Natural killer cell (primary cell): Measurements from ENCODE around the gene BUD23. TPM values are rescaled to one million over a fixed set of nuclear protein-coding genes. Genes with fewer than 3 reads are reported as not detected.

ENCODE experiments used
- ATAC-seq, 3 donors: fragments of 150-1000 bp in 2 of 3; fragments of 200-7000 bp in 1 of 3; cut with Tn5 transposase; 1 replicate in 1 of 3; 2 replicates in 2 of 3; pipeline ENCODE4 v1.10.0; 2021; ENCODE audit warnings: mild to moderate bottlenecking in 2 of 3, moderate library complexity in 2 of 3
- DNase-seq, 2 donors: peaks; one replicate each; pipeline versions ENCODE4 v3.0.0 to v3.0.0-alpha.2; 2013 to 2021; ENCODE audit warnings: mixed read lengths in 1 of 2
- H3K27ac ChIP-seq: one replicate; pipeline ENCODE4 v1.5.1; 2013; ENCODE audit warnings: mild to moderate bottlenecking, low read length
- H3K27me3 ChIP-seq: one replicate; pipeline ENCODE4 v1.6.1; 2013; ENCODE audit warnings: low read length; ENCODE audit not compliant: control insufficient read depth, insufficient read depth
- H3K36me3 ChIP-seq: one replicate; pipeline ENCODE4 v1.6.1; 2013; ENCODE audit warnings: low read length; ENCODE audit not compliant: control insufficient read depth, insufficient read depth
- H3K4me1 ChIP-seq: one replicate; pipeline ENCODE4 v1.6.1; 2013; ENCODE audit warnings: low read length; ENCODE audit not compliant: control insufficient read depth, insufficient read depth
- H3K4me3 ChIP-seq: one replicate; pipeline ENCODE4 v1.5.1; 2013; ENCODE audit warnings: low read length
- H3K9me3 ChIP-seq: one replicate; pipeline ENCODE4 v1.6.1; 2013; ENCODE audit warnings: low read length; ENCODE audit not compliant: control insufficient read depth, insufficient read depth
- H3K27ac Mint-ChIP-seq, 2 donors: one replicate each; pipeline ENCODE4 v1.8.0; 2022; ENCODE audit warnings: mild to moderate bottlenecking in 2 of 2, mixed read lengths in 2 of 2, moderate library complexity in 1 of 2
- H3K27me3 Mint-ChIP-seq, 2 donors: one replicate each; pipeline ENCODE4 v1.8.0; 2022; ENCODE audit warnings: low read depth in 2 of 2, mixed read lengths in 2 of 2
- H3K36me3 Mint-ChIP-seq: one replicate; pipeline ENCODE4 v1.8.0; 2022; ENCODE audit warnings: mixed read lengths
- H3K4me1 Mint-ChIP-seq, 2 donors: one replicate each; pipeline ENCODE4 v1.8.0; 2022; ENCODE audit warnings: mixed read lengths in 2 of 2
- H3K4me3 Mint-ChIP-seq: one replicate; pipeline ENCODE4 v1.8.0; 2022; ENCODE audit warnings: mild to moderate bottlenecking, moderate library complexity, mixed read lengths
- H3K9me3 Mint-ChIP-seq, 2 donors: one replicate each; pipeline ENCODE4 v1.8.0; 2022; ENCODE audit warnings: mixed read lengths in 2 of 2
- CTCF ChIP-seq: fragments of 200-600 bp; IDR thresholded peaks from one replicate; pipeline ENCODE4 v1.8.0; 2022; ENCODE audit warnings: antibody characterized with exemption
- WGBS: methylation state at CpG from one replicate; pipeline ENCODE4 v1.1.7; 2013; ENCODE audit warnings: missing lambda C conversion rate; ENCODE audit not compliant: insufficient coverage; 5-methylcytosine and 5-hydroxymethylcytosine counted together
- intact Hi-C: fragments of 100-400 bp; cut with micrococcal nuclease; formaldehyde crosslinking; loops from one replicate; pipeline ENCODE4 v1.14.2; 2022
- total RNA-seq, 4 donors: library from RNA; stranded (reverse); fragments of 120-200 nt in 1 of 4; gene quantifications; one replicate each; pipeline versions ENCODE4 v1.2.3 to v1.2.4, GENCODE V29; 2013 to 2022

Gene BUD23
- total RNA-seq, 3 donors from 2014 or later (not counting 1 experiment from before 2014, with no cell fraction given): 93.1 to 101 (median 94.2) TPM

- Mint-ChIP-seq H3K27me3 (peaks cover 41 to 44% of the 10 kb centered on the region in 2 donors), H3K9me3 (no peaks in the 10 kb centered on the region), H3K27ac (no peak overlapping the region), H3K36me3 (no peaks in the 10 kb centered on the region), H3K4me1 (peaks cover 0 to 16% of the 10 kb centered on the region in 2 donors), H3K4me3 (no peak overlapping the region)
- Histone ChIP-seq H3K4me1 (peaks cover 5% of the 10 kb centered on the region), H3K27ac (no peak overlapping the region), H3K27me3 (peaks cover 24% of the 10 kb centered on the region), H3K9me3 (no peaks in the 10 kb centered on the region), H3K4me3 (no peak overlapping the region), H3K36me3 (no peaks in the 10 kb centered on the region)
- no peak for TF ChIP-seq CTCF
- intact Hi-C loops: no loop called here
- DNase-seq (no peak), ATAC-seq (peak in 1 of 3 donors; percentile 8)
- 41% methylated on average over 13 of the region's 16 CpGs for WGBS
These were observed 36.3 kb upstream of the BUD23 start for GRCh38 chr7:73646785-73647724.

GRCh38 chr7:73647725-73648592, 35.4 kb upstream of the BUD23 start:
- Histone ChIP-seq H3K36me3 (no peaks in the 10 kb centered on the region), H3K27ac (no peak overlapping the region), H3K4me3 (no peak overlapping the region), H3K9me3 (no peaks in the 10 kb centered on the region), H3K27me3 (peaks cover 24% of the 10 kb centered on the region), H3K4me1 (peaks cover 5% of the 10 kb centered on the region)
- 3% methylated on average over 62 of the region's 62 CpGs for WGBS
- peak overlapping the region in 1 of 2 donors; percentile 2 for H3K27ac Mint-ChIP-seq
- ATAC-seq: peak; percentile 57 to 81 (median 76)
- peaks cover 46 to 50% of the 10 kb centered on the region in 2 donors for H3K27me3 Mint-ChIP-seq
- peak overlapping the region; percentile 54 for H3K4me3 Mint-ChIP-seq
- no peaks in the 10 kb centered on the region for H3K9me3 Mint-ChIP-seq
- H3K36me3 Mint-ChIP-seq: no peaks in the 10 kb centered on the region
- DNase-seq: peak; percentile 23 to 66
- peak; percentile 2 for TF ChIP-seq CTCF
- intact Hi-C loops: no loop called here
- peaks cover 0 to 16% of the 10 kb centered on the region in 2 donors for H3K4me1 Mint-ChIP-seq

- Histone ChIP-seq H3K4me1 (peaks cover 5% of the 10 kb centered on the region), H3K9me3 (no peaks in the 10 kb centered on the region), H3K27ac (no peak overlapping the region), H3K4me3 (no peak overlapping the region), H3K27me3 (peaks cover 21% of the 10 kb centered on the region), H3K36me3 (no peaks in the 10 kb centered on the region)
- intact Hi-C loops: no loop called here
- Mint-ChIP-seq H3K36me3 (no peaks in the 10 kb centered on the region), H3K4me1 (peaks cover 0 to 16% of the 10 kb centered on the region in 2 donors), H3K27ac (peak overlapping the region in 1 of 2 donors; percentile 2), H3K27me3 (peaks cover 46 to 53% of the 10 kb centered on the region in 2 donors), H3K9me3 (no peaks in the 10 kb centered on the region), H3K4me3 (peak overlapping the region; percentile 54)
- ATAC-seq (no peak), DNase-seq (no peak)
- 58% methylated on average over 1 of the region's 1 CpG for WGBS
- no peak for TF ChIP-seq CTCF
These were observed 34.6 kb upstream of the BUD23 start for GRCh38 chr7:73648593-73649332.
